HepG2 (cell line): ENCODE data around the gene MARF1. TPM values are rescaled to one million over a fixed set of nuclear protein-coding genes. Genes with fewer than 3 reads are reported as not detected.

ENCODE experiments used
- CHCHD3 ChIP-seq: sonication (generic); formaldehyde crosslinking; IDR thresholded peaks from 2 replicates; pipeline ENCODE4 v1.8.0; 2022; ENCODE audit warnings: mild to moderate bottlenecking, missing genetic modification reagents, moderate library complexity
- DDIT3 ChIP-seq: sonication (generic); formaldehyde crosslinking; IDR thresholded peaks from 2 replicates; pipeline ENCODE4 v1.4.0; 2020; ENCODE audit warnings: mild to moderate bottlenecking, missing genetic modification reagents
- ETS1 ChIP-seq: sonication (generic); formaldehyde crosslinking; IDR thresholded peaks from 2 replicates; pipeline ENCODE4 v1.4.0; 2020; ENCODE audit warnings: missing genetic modification reagents
- MEIS1 ChIP-seq: sonication (generic); formaldehyde crosslinking; IDR thresholded peaks from 2 replicates; pipeline ENCODE4 v1.9.0; 2021; ENCODE audit warnings: mild to moderate bottlenecking, missing genetic modification reagents, moderate library complexity, borderline replicate concordance
- MLXIP ChIP-seq: sonication (generic); formaldehyde crosslinking; IDR thresholded peaks from 2 replicates; pipeline ENCODE4 v1.9.0; 2021; ENCODE audit warnings: missing genetic modification reagents, borderline replicate concordance
- PREB ChIP-seq: sonication (generic); formaldehyde crosslinking; IDR thresholded peaks from 2 replicates; pipeline ENCODE4 v1.4.0; 2020; ENCODE audit warnings: missing genetic modification reagents
- REXO4 ChIP-seq: sonication (generic); formaldehyde crosslinking; IDR thresholded peaks from 2 replicates; pipeline ENCODE4 v1.8.0; 2022; ENCODE audit warnings: missing genetic modification reagents, mild to moderate bottlenecking, borderline replicate concordance
- TRIM22 ChIP-seq: fragments of 450-650 bp; IDR thresholded peaks from 2 replicates; pipeline ENCODE4 v1.6.1; 2017
- USF2 ChIP-seq, 2 experiments: sonication (generic) in 1 of 2; formaldehyde crosslinking in 1 of 2; IDR thresholded peaks; 2 replicates each; pipeline versions ENCODE4 v1.5.1 to v1.6.1; 2011 to 2020; ENCODE audit warnings: borderline replicate concordance in 1 of 2, low read depth in 1 of 2, low read length in 1 of 2, mild to moderate bottlenecking in 1 of 2, missing genetic modification reagents in 1 of 2, moderate library complexity in 1 of 2
- ZBTB49 ChIP-seq: sonication (generic); formaldehyde crosslinking; IDR thresholded peaks from 2 replicates; pipeline ENCODE4 v1.4.0; 2020; ENCODE audit warnings: missing genetic modification reagents, borderline replicate concordance
- ZNF30 ChIP-seq: sonication (generic); formaldehyde crosslinking; IDR thresholded peaks from 2 replicates; pipeline ENCODE4 v1.5.0; 2020; ENCODE audit warnings: mild to moderate bottlenecking, missing genetic modification reagents
- ZNF430 ChIP-seq: sonication (generic); formaldehyde crosslinking; IDR thresholded peaks from 2 replicates; pipeline ENCODE4 v1.9.0; 2021; ENCODE audit warnings: mild to moderate bottlenecking, missing genetic modification reagents
- ZNF75D ChIP-seq: sonication (generic); formaldehyde crosslinking; IDR thresholded peaks from 2 replicates; pipeline ENCODE4 v1.8.1; 2023; ENCODE audit warnings: missing genetic modification reagents, mild to moderate bottlenecking, borderline replicate concordance
- ZNF773 ChIP-seq: sonication (generic); formaldehyde crosslinking; IDR thresholded peaks from 2 replicates; pipeline ENCODE4 v1.4.0; 2020; ENCODE audit warnings: missing genetic modification reagents, borderline replicate concordance
- ZNF775 ChIP-seq: sonication (generic); formaldehyde crosslinking; IDR thresholded peaks from 2 replicates; pipeline ENCODE4 v1.4.0; 2020; ENCODE audit warnings: missing genetic modification reagents, mild to moderate bottlenecking, moderate library complexity, borderline replicate concordance
- ZNF816 ChIP-seq: sonication (generic); formaldehyde crosslinking; IDR thresholded peaks from 2 replicates; pipeline ENCODE4 v1.8.0; 2022; ENCODE audit warnings: missing genetic modification reagents, mild to moderate bottlenecking, borderline replicate concordance
- polyA plus RNA-seq, 8 experiments: library from polyadenylated mRNA; depleted of rRNA in 3 of 8; stranded (reverse) in 7 of 8; unstranded in 1 of 8; fragments of >200 nt; fragmentation: Illumina TruSeq in 4 of 8; extraction: Trizol in 4 of 8; gene quantifications; 2 replicates each; pipeline versions ENCODE4 v1.2.1 to v1.2.3, GENCODE V29; 2011 to 2016; ENCODE audit warnings: low read depth in 4 of 8, missing spikeins in 1 of 8, mixed read lengths in 1 of 8; ENCODE audit not compliant: insufficient read depth in 1 of 8
- total RNA-seq, 5 experiments: library from RNA; depleted of rRNA; stranded (reverse); fragments of >200 nt; fragmentation: Illumina TruSeq; extraction: Trizol; gene quantifications; 2 replicates each; pipeline ENCODE4 v1.2.3, GENCODE V29; 2016; ENCODE audit warnings: low read depth in 1 of 5

MARF1 gene
- total and polyA plus RNA-seq, 2 of the 13 experiments (the other 11 are each of a cell fraction or from before 2014, with no cell fraction given), result 8.7 to 20.7 TPM

GRCh38 chr16:15607700-15608396, 35.1 kb downstream of the MARF1 start (continued):
- TF ChIP-seq ZBTB49 (CRISPR knock-in tag), result no peak
- TF ChIP-seq MEIS1 (CRISPR knock-in tag), result peak; percentile 85; the same call in 1 of the 2 replicates
- no peak for TF ChIP-seq REXO4 (CRISPR knock-in tag)
- TF ChIP-seq ZNF75D (CRISPR knock-in tag), result no peak
- no peak for TF ChIP-seq ZNF430 (CRISPR knock-in tag)
- TF ChIP-seq ZNF816 (CRISPR knock-in tag), result 0 out of 2 replicates have a peak, but pooled peaks have one; percentile 3
- TF ChIP-seq ZNF773, result no peak
- no peak for TF ChIP-seq ZNF30 (CRISPR knock-in tag)
- TF ChIP-seq PREB, result no peak
- no peak for TF ChIP-seq USF2 (IDR thresholded peaks at IDR 0.05; ENCODE audit: low read depth, low read length)
- no peak for TF ChIP-seq USF2 (CRISPR knock-in tag; IDR thresholded peaks at IDR 0.05; ENCODE audit: borderline replicate concordance)
- TF ChIP-seq CHCHD3 (CRISPR knock-in tag), result no peak
- no peak for TF ChIP-seq DDIT3 (CRISPR knock-in tag)
- TF ChIP-seq ZNF775 (CRISPR knock-in tag), result no peak
- TF ChIP-seq TRIM22, result no peak
- TF ChIP-seq ETS1 (CRISPR knock-in tag), result no peak
- no peak for TF ChIP-seq MLXIP (CRISPR knock-in tag)
